A673 (cell line): ENCODE measurements around the gene SERPINB10. TPM values are rescaled to one million over a fixed set of nuclear protein-coding genes. Genes with fewer than 3 reads are reported as not detected.

Experiments used
- BruUV-seq: library from RNA; stranded (reverse); fragments of 400-500 nt; replicated peaks from 2 replicates; lab custom pipeline; 2021; lab: Mats Ljungman, UMichigan
- CTCF ChIA-PET: fragments of 300-600 bp; sonication (Branson Sonifier 250); formaldehyde crosslinking; loops from one replicate; lab custom pipeline; 2022; ENCODE audit warnings: antibody characterized with exemption; lab: Charles Lee
- POLR2A ChIA-PET: fragments of 300-600 bp; sonication (Branson Sonifier 250); formaldehyde crosslinking; loops from one replicate; lab custom pipeline; 2022; ENCODE audit warnings: antibody characterized with exemption; ENCODE audit not compliant: low non-redundant PET; lab: Charles Lee
- DNase-seq: peaks from one replicate; pipeline ENCODE4 v3.0.0-alpha.2; 2015; ENCODE audit warnings: low spot score
- H3K27ac ChIP-seq: fragments of 200-600 bp; sonication (generic); 2 replicates; pipeline ENCODE4 v1.5.1; 2016; ENCODE audit warnings: mixed run types, low read depth, mild to moderate bottlenecking, mixed read lengths, antibody characterized with exemption, low read length; ENCODE audit not compliant: poor library complexity, severe bottlenecking
- H3K27me3 ChIP-seq: fragments of 200-600 bp; sonication (generic); replicated peaks from 2 replicates; pipeline ENCODE4 v1.6.1; 2017; ENCODE audit warnings: mixed run types, low read depth, mild to moderate bottlenecking, mixed read lengths, antibody characterized with exemption, low read length; ENCODE audit not compliant: insufficient read depth, poor library complexity
- H3K36me3 ChIP-seq: fragments of 200-600 bp; sonication (generic); 2 replicates; pipeline ENCODE4 v1.6.1; 2016; ENCODE audit warnings: mixed run types, mild to moderate bottlenecking, mixed read lengths, antibody characterized with exemption, low read length; ENCODE audit not compliant: insufficient read depth, poor library complexity, severe bottlenecking
- H3K4me1 ChIP-seq: fragments of 200-600 bp; sonication (generic); 2 replicates; pipeline ENCODE4 v1.6.1; 2017; ENCODE audit warnings: mixed run types, mild to moderate bottlenecking, mixed read lengths, antibody characterized with exemption, low read length; ENCODE audit not compliant: insufficient read depth, poor library complexity, severe bottlenecking
- H3K4me3 ChIP-seq: fragments of 200-600 bp; sonication (generic); 2 replicates; pipeline ENCODE4 v1.5.1; 2016; ENCODE audit warnings: low read depth, mixed run types, mild to moderate bottlenecking, mixed read lengths, low read length; ENCODE audit not compliant: poor library complexity, severe bottlenecking
- H3K9me3 ChIP-seq: fragments of 200-600 bp; sonication (generic); 2 replicates; pipeline ENCODE4 v1.6.1; 2016; ENCODE audit warnings: mixed run types, low read depth, mild to moderate bottlenecking, mixed read lengths, antibody characterized with exemption, low read length; ENCODE audit not compliant: poor library complexity, severe bottlenecking
- EZH2 ChIP-seq: fragments of 200-600 bp; sonication (generic); IDR thresholded peaks from 2 replicates; pipeline ENCODE4 v1.6.1; 2017; ENCODE audit warnings: borderline replicate concordance, low read depth, mild to moderate bottlenecking, mixed read lengths, antibody characterized with exemption, low read length; ENCODE audit not compliant: poor library complexity, severe bottlenecking
- intact Hi-C: fragments of 100-400 bp; cut with micrococcal nuclease; formaldehyde crosslinking; loops from one replicate; pipeline ENCODE4 v1.10.0; 2022; ENCODE audit not compliant: unreplicated experiment
- total RNA-seq: library from RNA; stranded (reverse); gene quantifications from 2 replicates; pipeline ENCODE4 v1.2.3, GENCODE V29; 2021
- TF ChIP-seq, protein P1 (sequence below): fragments of 300-800, 200-600 bp; sonication (generic); conservative IDR thresholded peaks from 2 replicates; pipeline ENCODE4 v1.5.1; 2017; ENCODE audit warnings: low read depth, mild to moderate bottlenecking, antibody characterized with exemption, low read length, moderate library complexity, mixed read lengths

SERPINB10 gene
- total RNA-seq, 1 experiment from 2014 or later: not detected

DNA sequence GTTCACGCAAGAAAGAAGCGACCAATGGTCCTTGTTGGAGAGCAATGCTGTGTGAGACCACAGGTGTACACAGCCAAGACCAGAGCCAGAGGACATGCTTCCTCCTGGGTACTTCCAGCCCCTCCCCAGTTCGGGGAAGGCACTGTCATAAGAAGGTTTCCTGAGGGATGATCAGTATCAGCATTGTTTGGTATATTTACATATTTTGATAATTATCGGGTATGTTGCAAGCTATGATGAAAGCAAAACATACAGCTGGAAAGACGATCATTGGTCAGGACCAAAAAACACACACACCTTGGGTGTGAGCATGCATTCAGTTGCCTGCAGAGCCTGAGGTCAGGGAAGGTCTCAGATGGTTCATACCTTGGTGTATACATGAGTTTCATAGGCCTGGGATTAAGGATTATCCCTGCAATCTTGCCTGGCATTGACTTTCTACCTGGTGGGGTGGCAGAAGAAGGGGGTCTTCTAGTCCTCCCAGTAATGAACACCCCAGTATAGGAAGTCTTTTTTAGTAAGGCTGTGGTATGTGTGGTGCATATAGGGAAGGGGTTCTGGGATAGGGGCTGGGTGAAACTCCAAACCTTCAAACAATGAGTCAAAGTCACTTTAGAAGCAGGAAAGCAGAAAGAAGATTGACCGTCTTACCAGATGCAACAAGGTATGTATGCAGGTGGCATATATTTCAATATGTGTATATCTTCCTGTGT, 17.4 kb upstream of the SERPINB10 start:
- TF ChIP-seq, protein P1, sequence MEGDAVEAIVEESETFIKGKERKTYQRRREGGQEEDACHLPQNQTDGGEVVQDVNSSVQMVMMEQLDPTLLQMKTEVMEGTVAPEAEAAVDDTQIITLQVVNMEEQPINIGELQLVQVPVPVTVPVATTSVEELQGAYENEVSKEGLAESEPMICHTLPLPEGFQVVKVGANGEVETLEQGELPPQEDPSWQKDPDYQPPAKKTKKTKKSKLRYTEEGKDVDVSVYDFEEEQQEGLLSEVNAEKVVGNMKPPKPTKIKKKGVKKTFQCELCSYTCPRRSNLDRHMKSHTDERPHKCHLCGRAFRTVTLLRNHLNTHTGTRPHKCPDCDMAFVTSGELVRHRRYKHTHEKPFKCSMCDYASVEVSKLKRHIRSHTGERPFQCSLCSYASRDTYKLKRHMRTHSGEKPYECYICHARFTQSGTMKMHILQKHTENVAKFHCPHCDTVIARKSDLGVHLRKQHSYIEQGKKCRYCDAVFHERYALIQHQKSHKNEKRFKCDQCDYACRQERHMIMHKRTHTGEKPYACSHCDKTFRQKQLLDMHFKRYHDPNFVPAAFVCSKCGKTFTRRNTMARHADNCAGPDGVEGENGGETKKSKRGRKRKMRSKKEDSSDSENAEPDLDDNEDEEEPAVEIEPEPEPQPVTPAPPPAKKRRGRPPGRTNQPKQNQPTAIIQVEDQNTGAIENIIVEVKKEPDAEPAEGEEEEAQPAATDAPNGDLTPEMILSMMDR: no peak
- no peak for TF ChIP-seq EZH2
- no peaks in the 10 kb centered on the region for H3K9me3 ChIP-seq
- no peak overlapping the region for H3K4me3 ChIP-seq
- H3K27ac ChIP-seq: no peak overlapping the region
- BruUV-seq: no TSS peak
- intact Hi-C loops: loop anchor here (2.0 kb wide), 1 partner anchor 46 kb away; no protein-coding TSS in a partner anchor
- H3K4me1 ChIP-seq: no peaks in the 10 kb centered on the region
- ChIA-PET POLR2A (no interaction called here), CTCF (no interaction called here)
- H3K27me3 ChIP-seq: no peaks in the 10 kb centered on the region
- no peak for DNase-seq
- no peaks in the 10 kb centered on the region for H3K36me3 ChIP-seq

DNA sequence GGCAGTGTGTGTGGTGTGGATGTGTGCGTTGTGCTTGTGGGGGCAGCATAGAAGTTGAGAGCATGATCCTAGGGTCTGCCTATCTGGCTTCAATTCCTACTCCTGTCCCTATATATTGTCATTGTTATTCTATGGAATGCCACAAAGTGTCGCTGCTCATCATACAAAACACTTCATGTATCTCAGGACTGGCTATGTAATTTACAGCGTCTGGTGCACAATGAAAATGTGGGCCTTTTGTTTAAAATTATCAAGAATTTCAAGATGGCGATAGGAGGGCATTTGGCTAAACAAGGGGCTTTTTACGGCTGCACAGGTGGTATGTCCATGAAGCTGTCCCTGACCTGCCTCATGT, 16.8 kb upstream of the SERPINB10 start:
- TF ChIP-seq EZH2: no peak
- TF ChIP-seq, protein P1: peak; percentile 68
- intact Hi-C loops: loop anchor here (1.0 to 2.0 kb wide), 3 partner anchors 46 to 103 kb away; no protein-coding TSS in a partner anchor
- no TSS peak for BruUV-seq
- H3K9me3 ChIP-seq: no peaks in the 10 kb centered on the region
- no peaks in the 10 kb centered on the region for H3K27me3 ChIP-seq
- no peaks in the 10 kb centered on the region for H3K4me1 ChIP-seq
- POLR2A ChIA-PET: no interaction called here
- H3K36me3 ChIP-seq: no peaks in the 10 kb centered on the region
- no peak overlapping the region for H3K4me3 ChIP-seq
- peak; percentile 75 for DNase-seq
- no peak overlapping the region for H3K27ac ChIP-seq
- CTCF ChIA-PET: no interaction called here

DNA sequence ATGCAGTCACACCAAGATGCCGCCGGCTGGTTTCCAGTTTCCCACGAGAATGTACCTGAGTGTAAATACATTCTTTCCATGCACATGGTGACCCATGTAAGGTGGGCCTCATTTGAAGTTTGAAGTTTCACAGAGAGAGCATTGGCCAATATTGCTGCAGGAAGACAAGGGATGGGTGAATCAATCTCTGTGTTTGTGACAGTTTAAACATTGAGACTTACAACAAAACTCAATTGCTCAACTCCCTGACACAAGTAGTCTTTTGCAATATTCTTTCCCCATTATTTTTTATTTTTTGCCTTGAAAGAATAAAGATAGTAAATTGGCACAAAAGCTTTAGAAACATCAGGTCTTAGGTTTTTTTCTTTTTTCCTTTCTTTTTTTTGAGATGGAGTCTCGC, 15.2 kb upstream of the SERPINB10 start:
- no TSS peak for BruUV-seq
- ChIA-PET CTCF (no interaction called here), POLR2A (no interaction called here)
- intact Hi-C loops: no loop called here
- H3K36me3 ChIP-seq: no peaks in the 10 kb centered on the region
- H3K4me1 ChIP-seq: peaks cover 5% of the 10 kb centered on the region
- no peak overlapping the region for H3K27ac ChIP-seq
- TF ChIP-seq, protein P1: no peak
- TF ChIP-seq EZH2: no peak
- no peak overlapping the region for H3K4me3 ChIP-seq
- DNase-seq: no peak
- no peaks in the 10 kb centered on the region for H3K9me3 ChIP-seq
- no peaks in the 10 kb centered on the region for H3K27me3 ChIP-seq
